HTR-8/SVneo (cell line): ENCODE data around the gene CDCA5.

Experiments used
- DNase-seq: peaks from one replicate; pipeline ENCODE4 v3.0.0; 2011; ENCODE audit warnings: low spot score, mixed read lengths; ENCODE audit not compliant: insufficient read length
- FAIRE-seq: peaks from 2 replicates; lab custom pipeline; 2011; peaks lifted over from hg19 to GRCh38; lab: Jason Lieb, UNC

Gene CDCA5

DNA sequence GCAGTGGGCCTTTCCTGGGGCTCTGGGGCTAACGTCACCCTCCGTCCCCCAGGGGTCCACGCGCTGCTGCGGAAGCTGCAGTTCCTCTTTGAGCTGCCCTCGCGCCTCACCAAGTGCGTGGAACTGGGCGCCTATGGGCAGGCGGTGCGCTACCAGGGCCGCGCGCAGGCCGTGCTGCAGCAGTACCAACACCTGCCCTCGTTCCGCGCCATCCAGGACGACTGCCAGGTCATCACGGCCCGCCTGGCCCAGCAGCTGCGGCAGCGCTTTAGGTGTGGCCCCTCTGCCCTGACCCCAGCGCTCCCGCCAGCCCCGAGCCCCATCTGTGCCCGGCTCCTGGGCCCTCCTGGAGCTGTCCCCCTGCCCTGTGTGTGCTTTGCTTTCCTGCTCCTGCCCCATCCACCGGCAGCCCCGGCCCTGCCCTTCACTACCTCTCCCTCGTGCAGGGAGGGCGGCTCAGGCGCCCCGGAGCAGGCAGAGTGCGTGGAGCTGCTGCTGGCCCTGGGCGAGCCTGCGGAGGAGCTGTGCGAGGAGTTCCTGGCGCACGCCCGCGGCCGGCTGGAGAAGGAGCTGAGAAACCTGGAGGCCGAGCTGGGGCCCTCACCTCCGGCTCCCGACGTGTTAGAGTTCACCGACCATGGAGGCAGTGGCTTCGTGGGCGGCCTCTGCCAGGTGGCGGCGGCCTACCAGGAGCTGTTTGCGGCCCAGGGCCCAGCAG, 24.1 kb upstream of the CDCA5 start:
- DNase-seq (no peak), FAIRE-seq (no peak)

GRCh38 chr11:65107078-65107477, 23.2 kb upstream of the CDCA5 start:
- FAIRE-seq: no peak
- no peak for DNase-seq

DNA sequence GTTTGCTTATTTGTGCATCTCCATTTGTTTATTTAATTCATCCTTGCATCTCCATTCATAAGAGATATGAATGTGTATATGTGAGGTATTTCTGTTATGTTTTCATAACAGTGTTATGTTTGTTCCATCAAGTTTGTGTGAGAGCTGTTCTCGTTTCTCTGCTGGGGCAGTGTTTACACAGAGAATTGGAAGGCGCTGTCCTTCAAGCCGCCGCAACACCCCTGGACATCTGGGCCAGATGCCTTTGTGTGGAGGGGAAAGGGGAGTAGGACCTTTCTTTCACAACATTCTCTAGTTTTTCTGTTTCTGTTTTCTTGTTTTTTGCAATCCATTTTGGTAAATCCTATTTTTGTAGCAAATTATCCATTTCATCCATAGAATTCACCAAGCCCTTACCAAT, 20.8 kb upstream of the CDCA5 start:
- DNase-seq (no peak), FAIRE-seq (no peak)

DNA sequence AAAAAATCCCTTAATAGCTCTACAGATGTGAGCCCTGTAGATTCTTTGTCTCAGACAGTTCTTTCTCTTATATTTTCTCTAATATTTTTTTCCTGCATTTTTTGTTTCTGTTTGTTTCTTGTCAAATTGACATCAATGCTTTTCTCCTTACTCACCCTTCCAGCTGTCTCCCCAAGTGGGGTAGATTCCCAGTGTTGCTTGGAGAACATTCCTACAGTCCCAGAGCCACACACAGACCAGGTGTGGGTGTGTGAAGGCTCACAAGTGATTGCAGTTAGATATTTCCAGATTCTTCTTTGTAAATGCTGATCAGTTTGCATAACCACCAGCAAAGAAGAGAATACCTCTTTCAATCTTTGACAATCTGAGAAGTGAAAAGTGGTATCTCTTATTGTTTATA, 19.6 kb upstream of the CDCA5 start:
- DNase-seq (no peak), FAIRE-seq (no peak)

GRCh38 chr11:65102142-65103095, 18.6 kb upstream of the CDCA5 start:
- DNase-seq (no peak), FAIRE-seq (no peak)

DNA sequence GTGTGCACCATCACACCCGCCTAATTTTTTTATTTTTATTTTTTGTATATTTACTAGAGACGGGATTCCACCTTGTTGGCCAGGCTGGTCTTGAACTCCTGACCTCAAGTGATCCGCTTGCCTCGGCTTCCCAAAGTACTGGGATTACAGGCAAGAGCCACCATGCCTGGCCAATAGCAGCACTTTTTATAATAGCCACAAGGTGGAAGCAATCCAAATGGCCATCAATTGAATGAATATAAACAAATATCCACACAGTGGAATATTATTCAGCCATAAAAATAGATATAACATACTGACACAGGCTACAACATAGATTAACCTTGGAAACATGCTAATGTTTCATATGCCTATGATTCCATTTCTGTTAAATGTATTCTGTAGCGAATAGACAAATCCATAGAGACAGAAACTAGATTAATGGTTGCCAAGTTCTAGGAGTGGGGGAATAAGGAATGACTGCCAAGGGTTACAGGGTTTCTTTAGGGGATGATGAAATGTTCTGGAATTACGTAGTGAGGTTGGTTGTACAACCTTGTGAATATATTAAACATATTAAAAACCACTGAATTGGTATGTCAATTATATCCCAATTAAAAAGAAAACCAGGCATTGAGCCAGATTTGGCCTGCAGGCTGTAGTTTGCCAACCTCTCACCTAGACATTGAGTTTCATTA, 17.0 kb upstream of the CDCA5 start:
- FAIRE-seq: no peak

GRCh38 chr11:65096926-65097325, 13.1 kb upstream of the CDCA5 start:
- DNase-seq (no peak), FAIRE-seq (no peak)

More for the DNA sequence above, 17.0 kb upstream of the CDCA5 start:
- no peak for DNase-seq

DNA sequence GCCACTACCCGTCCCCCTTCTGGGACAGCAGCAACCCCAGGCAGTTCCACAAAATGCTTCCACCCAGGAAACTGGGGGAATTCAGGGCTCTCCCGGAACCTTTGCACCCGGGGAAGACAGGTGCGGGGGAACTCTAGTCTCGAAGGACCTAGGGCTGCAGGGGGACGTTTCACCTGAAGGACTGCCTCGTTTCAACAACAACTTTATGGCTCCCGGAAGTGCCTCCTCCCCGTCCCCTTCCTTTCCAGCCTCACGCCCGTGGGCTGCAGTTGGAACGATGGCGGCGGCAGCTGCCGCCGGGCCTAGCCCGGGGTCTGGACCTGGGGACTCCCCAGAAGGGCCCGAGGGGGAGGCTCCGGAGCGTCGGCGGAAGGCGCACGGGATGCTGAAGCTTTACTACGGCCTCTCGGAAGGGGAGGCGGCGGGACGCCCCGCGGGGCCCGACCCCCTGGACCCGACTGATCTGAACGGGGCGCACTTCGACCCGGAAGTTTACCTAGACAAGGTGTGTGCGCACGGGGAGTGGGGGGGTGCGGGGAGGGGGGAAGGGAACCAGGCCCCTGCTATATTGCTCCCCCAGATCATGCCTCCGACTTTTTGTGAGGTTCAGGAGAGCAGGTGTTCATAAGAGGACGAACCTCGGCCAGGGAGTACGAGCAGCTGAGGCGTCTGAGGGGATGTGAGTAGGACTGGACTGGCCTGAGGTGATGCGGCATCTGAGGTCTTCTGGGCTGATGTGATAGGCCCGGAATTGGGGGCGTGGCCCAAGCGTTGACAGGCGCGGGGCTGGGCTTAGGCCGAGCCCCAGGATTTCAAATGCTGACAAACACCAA, 12.3 kb upstream of the CDCA5 start, which contains the start of gene VPS51:
Gene VPS51, plus strand, starts transcription at position 241 of the 833 bp plus-strand sequence. Its CDS starts 37 bp downstream, at position 278.
- DNase-seq (peak; percentile 90), FAIRE-seq (no peak)

DNA sequence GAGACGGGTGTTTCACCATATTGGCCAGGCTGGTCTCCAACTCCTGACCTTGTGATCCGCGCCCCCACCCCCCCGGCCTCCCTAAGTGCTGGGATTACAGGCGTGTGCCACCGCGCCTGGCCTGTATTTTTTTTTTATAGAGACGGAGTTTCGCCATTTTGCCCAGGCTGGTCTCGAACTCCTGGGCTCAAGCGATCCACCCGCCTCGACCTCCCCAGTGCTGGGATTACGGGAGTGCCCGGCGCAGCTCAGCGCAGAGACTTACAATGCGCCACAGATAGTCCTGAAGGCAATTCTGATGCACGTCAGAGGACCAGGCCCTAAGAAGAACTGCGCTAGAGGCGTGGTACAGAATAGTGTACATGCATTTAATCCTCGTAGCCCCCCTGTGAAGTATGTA, 11.6 kb upstream of the CDCA5 start:
- no peak for FAIRE-seq
- DNase-seq: no peak

- FAIRE-seq: no peak
- no peak for DNase-seq
Observed at GRCh38 chr11:65090628-65091027, 6.8 kb upstream of the CDCA5 start.

DNA sequence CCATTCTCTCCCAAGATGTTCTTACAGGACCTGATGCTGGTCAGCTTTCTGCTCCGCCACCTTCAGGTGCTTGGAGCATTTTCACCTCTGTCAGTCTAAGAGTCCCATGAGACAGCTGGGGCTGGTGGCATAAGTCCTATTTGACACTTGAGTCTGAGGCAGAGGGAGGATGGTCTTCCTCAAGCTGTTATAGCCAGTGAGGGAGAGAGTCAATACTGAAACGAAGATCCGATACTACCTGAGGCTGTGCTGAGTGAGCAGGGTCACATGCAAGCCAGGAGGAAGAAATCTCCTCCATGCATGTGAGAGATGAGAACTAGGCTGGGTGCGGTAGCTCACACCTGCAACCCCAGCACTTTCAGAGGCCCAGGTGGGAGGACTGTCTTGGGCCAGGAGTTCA, 5.8 kb upstream of the CDCA5 start:
- no peak for DNase-seq
- no peak for FAIRE-seq

DNA sequence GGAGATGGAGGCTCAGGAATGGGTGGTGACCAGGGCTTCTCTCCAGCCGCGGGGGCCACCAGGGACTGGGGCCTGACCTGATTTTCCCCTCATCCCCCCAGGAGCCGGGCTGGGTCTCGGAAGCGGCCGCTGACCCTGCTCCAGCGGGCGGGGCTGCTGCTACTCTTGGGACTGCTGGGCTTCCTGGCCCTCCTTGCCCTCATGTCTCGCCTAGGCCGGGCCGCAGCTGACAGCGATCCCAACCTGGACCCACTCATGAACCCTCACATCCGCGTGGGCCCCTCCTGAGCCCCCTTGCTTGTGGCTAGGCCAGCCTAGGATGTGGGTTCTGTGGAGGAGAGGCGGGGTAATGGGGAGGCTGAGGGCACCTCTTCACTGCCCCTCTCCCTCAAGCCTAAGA, 4.0 kb upstream of the CDCA5 start:
- DNase-seq: no peak
- no peak for FAIRE-seq

DNA sequence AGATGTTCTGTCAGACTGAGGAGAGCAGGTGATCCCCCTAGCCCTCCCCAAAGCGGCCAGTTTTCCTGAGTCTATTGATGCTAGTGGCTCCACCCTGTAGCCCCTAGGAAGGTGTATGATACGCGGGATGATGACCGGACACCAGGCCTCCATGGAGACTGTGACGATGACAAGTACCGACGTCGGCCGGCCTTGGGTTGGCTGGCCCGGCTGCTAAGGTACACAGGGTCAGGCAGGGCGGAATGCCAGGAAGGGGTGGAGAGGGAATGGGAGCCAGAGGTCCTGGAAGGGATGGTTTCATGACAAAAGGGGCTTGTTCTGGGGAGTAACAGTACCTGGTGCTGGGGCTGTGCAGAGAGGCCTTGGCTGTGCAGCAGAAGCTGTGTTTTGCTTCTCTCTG, 3.4 kb upstream of the CDCA5 start:
- no peak for DNase-seq
- FAIRE-seq: no peak

- FAIRE-seq (no peak), DNase-seq (no peak)
Observed at GRCh38 chr11:65086809-65087208, 3.0 kb upstream of the CDCA5 start.

GRCh38 chr11:65085446-65085845, 1.6 kb upstream of the CDCA5 start:
- DNase-seq: no peak
- FAIRE-seq: no peak

DNA sequence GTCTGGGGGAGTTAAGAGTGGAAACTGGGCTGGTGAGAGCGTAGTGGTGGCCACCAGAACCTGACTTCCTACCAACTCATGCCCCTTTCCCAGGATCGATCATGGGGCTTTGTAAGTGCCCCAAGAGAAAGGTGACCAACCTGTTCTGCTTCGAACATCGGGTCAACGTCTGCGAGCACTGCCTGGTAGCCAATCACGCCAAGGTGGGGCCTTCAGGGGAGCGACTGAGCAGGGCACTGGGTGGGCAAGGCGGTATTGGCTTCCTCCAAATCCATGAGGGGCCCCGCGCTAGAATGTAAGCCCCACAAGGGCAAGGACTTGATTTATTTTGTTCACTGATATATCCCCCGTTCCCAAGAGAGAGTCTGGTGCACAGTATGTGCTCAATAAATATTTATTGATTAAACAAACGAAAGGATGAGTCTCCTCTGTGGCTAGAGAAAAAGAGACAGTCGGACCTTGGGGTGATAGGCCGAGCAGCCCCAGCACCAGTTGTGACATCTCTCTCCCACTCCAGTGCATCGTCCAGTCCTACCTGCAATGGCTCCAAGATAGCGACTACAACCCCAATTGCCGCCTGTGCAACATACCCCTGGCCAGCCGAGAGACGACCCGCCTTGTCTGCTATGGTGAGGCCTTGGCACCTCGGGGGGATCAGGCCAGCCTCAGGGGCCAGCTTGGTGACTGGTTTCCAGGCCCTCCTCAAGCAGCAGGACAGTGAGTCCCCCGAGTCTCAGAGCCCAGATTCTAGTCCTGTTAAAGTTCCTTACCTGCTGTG, 947 bp upstream of the CDCA5 start:
- DNase-seq (no peak), FAIRE-seq (no peak)

DNA sequence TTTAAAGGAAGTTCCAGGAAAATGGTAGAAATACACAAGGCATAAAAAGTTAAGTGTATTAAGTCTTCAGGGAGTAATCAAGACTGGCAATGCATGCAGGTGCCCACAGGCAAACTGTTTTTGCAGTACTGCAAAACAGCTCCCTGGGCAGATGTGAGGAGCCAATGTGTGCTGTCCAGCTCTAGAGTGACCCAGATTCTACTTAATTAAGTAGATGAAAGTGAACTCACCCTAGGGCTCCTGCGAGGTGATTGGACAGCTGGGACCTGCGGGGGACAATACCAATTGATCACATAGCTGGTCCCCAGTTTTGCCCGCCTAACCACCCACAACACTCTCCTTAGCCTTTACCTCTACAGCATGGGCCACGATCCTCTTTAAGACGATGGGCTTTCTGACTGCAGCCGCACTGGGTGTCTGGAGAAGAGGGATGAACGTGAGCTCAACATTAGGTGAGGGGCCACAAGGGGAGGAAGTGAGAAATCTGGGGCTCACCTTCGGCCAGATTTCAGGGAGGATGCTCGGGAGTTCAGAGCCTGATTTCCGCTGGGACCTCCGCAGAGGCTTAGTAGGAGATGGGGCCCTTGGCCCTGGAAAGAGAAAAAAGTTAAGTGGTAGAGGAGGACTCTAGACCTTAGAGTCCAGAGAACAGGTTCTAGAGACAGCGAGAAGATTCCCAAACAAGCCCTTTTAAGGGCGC, 556 bp downstream of the CDCA5 start:
- FAIRE-seq (no peak), DNase-seq (no peak)

- DNase-seq: no peak
Observed at GRCh38 chr11:65078786-65079342, 5.0 kb downstream of the CDCA5 start.

More at GRCh38 chr11:65078786-65079342, 5.0 kb downstream of the CDCA5 start:
- FAIRE-seq: no peak
